Measurements from ENCODE around the gene AKAP10.

AKAP10 gene

GRCh38 chr17:19857640-19858039 is 120.0 kb downstream of the AKAP10 start:
- no peak for DNase-seq

All from NCI-H69 (cell line).